ENCODE data around the gene TGFBRAP1. TPM values are rescaled to one million over a fixed set of nuclear protein-coding genes. Genes with fewer than 3 reads are reported as not detected.

Gene TGFBRAP1
- total RNA-seq, 4 donors from 2014 or later, result 28.3 to 31.5 (median 29.7) TPM

GRCh38 chr2:105220604-105221003 lies 108.9 kb downstream of the TGFBRAP1 start:
- Histone ChIP-seq H3K4me1 (no peaks in the 10 kb centered on the region), H3K27me3 (peaks cover 5% of the 10 kb centered on the region), H3K9me3 (no peaks in the 10 kb centered on the region), H3K4me3 (no peak overlapping the region), H3K27ac (no peak overlapping the region), H3K36me3 (no peaks in the 10 kb centered on the region)
- no peak for ATAC-seq
- 32 to 48% methylated on average over 3 of the region's 3 CpGs for WGBS, 2 donors (ENCODE audit: low coverage in 1 of 2)
- no peak for TF ChIP-seq POLR2A (IDR thresholded peaks at IDR 0.05)
- TF ChIP-seq CTCF (IDR thresholded peaks at IDR 0.05), result no peak
- TF ChIP-seq POLR2AphosphoS5 (IDR thresholded peaks at IDR 0.05), result no peak
- no peak for TF ChIP-seq EP300 (IDR thresholded peaks at IDR 0.05)

- no peaks in the 10 kb centered on the region for H3K9me3 ChIP-seq
- H3K36me3 ChIP-seq, result no peaks in the 10 kb centered on the region
- no peaks in the 10 kb centered on the region for H3K4me1 ChIP-seq
- no peak for ATAC-seq
- no peak overlapping the region for H3K27ac ChIP-seq
- H3K4me3 ChIP-seq, result no peak overlapping the region
- WGBS, 2 donors (ENCODE audit: low coverage in 1 of 2), result 63 to 86% methylated on average over 2 to 5 of the region's 5 CpGs
- H3K27me3 ChIP-seq, result no peaks in the 10 kb centered on the region
- TF ChIP-seq CTCF (IDR thresholded peaks at IDR 0.05) (no peak), POLR2A (IDR thresholded peaks at IDR 0.05) (no peak), EP300 (IDR thresholded peaks at IDR 0.05) (no peak), POLR2AphosphoS5 (IDR thresholded peaks at IDR 0.05) (no peak)
These were observed 113.8 kb downstream of the TGFBRAP1 start for GRCh38 chr2:105215586-105216192.

Other genes with a start within 250 kb of the TGFBRAP1 start
- not detected for gene GPR45, start 88.0 kb downstream of the TGFBRAP1 start, total RNA-seq
- gene C2orf49, start 7.8 kb upstream of the TGFBRAP1 start, total RNA-seq, result 10 to 100 TPM; 16.9 to 30.0 (median 20.7) TPM
- 100 to 1,000 TPM in 3 of 4 donors, 10 to 100 TPM in 1; 93.9 to 150 (median 109) TPM for gene FHL2, start 69.3 kb upstream of the TGFBRAP1 start, total RNA-seq

All from gastroesophageal sphincter (tissue), 4 donors.